Testis (tissue), 2 donors: ENCODE data around the gene PTGDS.

Experiments used
- POLR2A ChIP-seq: fragments of 450-650 bp; IDR thresholded peaks from one replicate; pipeline ENCODE4 v1.6.1; 2017; ENCODE audit warnings: antibody characterized with exemption, mild to moderate bottlenecking, moderate library complexity
- TF ChIP-seq, protein P1 (sequence below), 3 experiments: fragments of 450-650 bp in 2 of 3; fragments of 200-600 bp in 1 of 3; sonication (generic) in 1 of 3; IDR thresholded peaks; one replicate each; pipeline ENCODE4 v1.5.1; 2016 to 2019; ENCODE audit warnings: antibody characterized with exemption in 3 of 3, mild to moderate bottlenecking in 2 of 3, moderate library complexity in 1 of 3

GRCh38 chr9:136978073-136978864 lies 965 bp downstream of the PTGDS start:
- TF ChIP-seq, protein P1, sequence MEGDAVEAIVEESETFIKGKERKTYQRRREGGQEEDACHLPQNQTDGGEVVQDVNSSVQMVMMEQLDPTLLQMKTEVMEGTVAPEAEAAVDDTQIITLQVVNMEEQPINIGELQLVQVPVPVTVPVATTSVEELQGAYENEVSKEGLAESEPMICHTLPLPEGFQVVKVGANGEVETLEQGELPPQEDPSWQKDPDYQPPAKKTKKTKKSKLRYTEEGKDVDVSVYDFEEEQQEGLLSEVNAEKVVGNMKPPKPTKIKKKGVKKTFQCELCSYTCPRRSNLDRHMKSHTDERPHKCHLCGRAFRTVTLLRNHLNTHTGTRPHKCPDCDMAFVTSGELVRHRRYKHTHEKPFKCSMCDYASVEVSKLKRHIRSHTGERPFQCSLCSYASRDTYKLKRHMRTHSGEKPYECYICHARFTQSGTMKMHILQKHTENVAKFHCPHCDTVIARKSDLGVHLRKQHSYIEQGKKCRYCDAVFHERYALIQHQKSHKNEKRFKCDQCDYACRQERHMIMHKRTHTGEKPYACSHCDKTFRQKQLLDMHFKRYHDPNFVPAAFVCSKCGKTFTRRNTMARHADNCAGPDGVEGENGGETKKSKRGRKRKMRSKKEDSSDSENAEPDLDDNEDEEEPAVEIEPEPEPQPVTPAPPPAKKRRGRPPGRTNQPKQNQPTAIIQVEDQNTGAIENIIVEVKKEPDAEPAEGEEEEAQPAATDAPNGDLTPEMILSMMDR (IDR thresholded peaks at IDR 0.05): no peak
- TF ChIP-seq POLR2A: no peak
